ENCODE results near the gene KMT2E.

DNA sequence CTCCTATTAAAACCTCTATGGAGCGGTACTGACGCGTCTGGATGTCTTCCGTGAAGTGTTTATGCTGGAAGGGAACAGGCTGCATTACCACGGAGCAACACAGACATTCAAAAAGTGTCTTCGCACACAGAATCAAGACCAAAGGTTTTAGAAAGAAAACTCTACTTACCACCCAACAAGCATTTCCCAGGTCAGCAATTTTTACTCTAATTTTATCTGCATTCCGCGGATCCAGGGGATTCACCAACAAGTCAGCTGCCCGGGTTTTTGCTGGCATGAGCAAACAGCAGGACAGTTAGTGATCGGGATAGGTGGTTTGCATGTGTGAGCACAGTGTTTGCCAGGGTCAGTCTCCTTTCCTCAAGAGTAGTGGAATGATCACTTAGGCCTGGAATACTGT lies 118.8 kb downstream of the KMT2E start:
- TF ChIP-seq, protein P1, sequence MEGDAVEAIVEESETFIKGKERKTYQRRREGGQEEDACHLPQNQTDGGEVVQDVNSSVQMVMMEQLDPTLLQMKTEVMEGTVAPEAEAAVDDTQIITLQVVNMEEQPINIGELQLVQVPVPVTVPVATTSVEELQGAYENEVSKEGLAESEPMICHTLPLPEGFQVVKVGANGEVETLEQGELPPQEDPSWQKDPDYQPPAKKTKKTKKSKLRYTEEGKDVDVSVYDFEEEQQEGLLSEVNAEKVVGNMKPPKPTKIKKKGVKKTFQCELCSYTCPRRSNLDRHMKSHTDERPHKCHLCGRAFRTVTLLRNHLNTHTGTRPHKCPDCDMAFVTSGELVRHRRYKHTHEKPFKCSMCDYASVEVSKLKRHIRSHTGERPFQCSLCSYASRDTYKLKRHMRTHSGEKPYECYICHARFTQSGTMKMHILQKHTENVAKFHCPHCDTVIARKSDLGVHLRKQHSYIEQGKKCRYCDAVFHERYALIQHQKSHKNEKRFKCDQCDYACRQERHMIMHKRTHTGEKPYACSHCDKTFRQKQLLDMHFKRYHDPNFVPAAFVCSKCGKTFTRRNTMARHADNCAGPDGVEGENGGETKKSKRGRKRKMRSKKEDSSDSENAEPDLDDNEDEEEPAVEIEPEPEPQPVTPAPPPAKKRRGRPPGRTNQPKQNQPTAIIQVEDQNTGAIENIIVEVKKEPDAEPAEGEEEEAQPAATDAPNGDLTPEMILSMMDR (IDR thresholded peaks at IDR 0.05): no peak
- TF ChIP-seq ZFX (IDR thresholded peaks at IDR 0.05; ENCODE audit: borderline replicate concordance): no peak
